HCT116 (cell line): ENCODE measurements around the gene LCLAT1.

Experiments
- CBX3 ChIP-seq: IDR thresholded peaks from 2 replicates; pipeline ENCODE4 v1.6.1; 2012; ENCODE audit warnings: low read depth
- CTCF ChIP-seq, 3 experiments: fragments of 200-600 bp in 1 of 3; sonication (generic) in 1 of 3; IDR thresholded peaks in 2 of 3; conservative IDR thresholded peaks in 1 of 3; 2 replicates each; pipeline ENCODE4 v1.5.1; 2012 to 2017; ENCODE audit warnings: low read depth in 2 of 3, low read length in 2 of 3, antibody characterized with exemption in 1 of 3, borderline replicate concordance in 1 of 3, control low read depth in 1 of 3, mild to moderate bottlenecking in 1 of 3, mixed read lengths in 1 of 3, mixed run types in 1 of 3, moderate library complexity in 1 of 3; ENCODE audit not compliant: insufficient read depth in 1 of 3
- EGR1 ChIP-seq: IDR thresholded peaks from 2 replicates; pipeline ENCODE4 v1.6.1; 2012; ENCODE audit warnings: low read depth
- EZH2 ChIP-seq: fragments of 200-600 bp; sonication (generic); IDR thresholded peaks from 2 replicates; pipeline ENCODE4 v1.6.1; 2017; ENCODE audit warnings: antibody characterized with exemption, mixed run types
- POLR2A ChIP-seq: IDR thresholded peaks from 2 replicates; pipeline ENCODE4 v1.7.0; 2011; ENCODE audit warnings: borderline replicate concordance; ENCODE audit not compliant: insufficient read depth, insufficient read length; ENCODE audit errors: extremely low read depth
- RAD21 ChIP-seq: IDR thresholded peaks from 2 replicates; pipeline ENCODE4 v1.6.1; 2012; ENCODE audit warnings: low read depth, mild to moderate bottlenecking
- SRF ChIP-seq: IDR thresholded peaks from 2 replicates; pipeline ENCODE4 v1.6.1; 2012; ENCODE audit warnings: low read depth
- YY1 ChIP-seq: IDR thresholded peaks from 2 replicates; pipeline ENCODE4 v1.6.1; 2011; ENCODE audit warnings: low read length, low read depth, moderate library complexity, mild to moderate bottlenecking; ENCODE audit not compliant: insufficient replicate concordance; ENCODE audit errors: extremely low read depth
- ZBTB33 ChIP-seq: IDR thresholded peaks from 2 replicates; pipeline ENCODE4 v1.6.1; 2011; ENCODE audit warnings: mild to moderate bottlenecking, low read length, moderate library complexity; ENCODE audit not compliant: insufficient replicate concordance; ENCODE audit errors: extremely low read depth

- no peak for TF ChIP-seq POLR2A
- no peak for TF ChIP-seq CTCF (IDR thresholded peaks at IDR 0.05 in 2 of 3, conservative IDR thresholded peaks at IDR 0.05 in 1 of 3; ENCODE audit: borderline replicate concordance in 1 of 3, insufficient read depth in 1 of 3, low read depth in 2 of 3, low read length in 2 of 3)
- TF ChIP-seq SRF, result no peak
- TF ChIP-seq ZBTB33, result no peak
- TF ChIP-seq RAD21, result no peak
- no peak for TF ChIP-seq EGR1
- no peak for TF ChIP-seq YY1
- no peak for TF ChIP-seq EZH2
- TF ChIP-seq CBX3, result no peak
These were observed 46.7 kb upstream of the LCLAT1 start for GRCh38 chr2:30400151-30400954.
